ENCODE results near the gene CDC42BPA.
A peak's percentile ranks its signal among the peaks of the same experiment; 100 is the strongest.

CDC42BPA gene

DNA sequence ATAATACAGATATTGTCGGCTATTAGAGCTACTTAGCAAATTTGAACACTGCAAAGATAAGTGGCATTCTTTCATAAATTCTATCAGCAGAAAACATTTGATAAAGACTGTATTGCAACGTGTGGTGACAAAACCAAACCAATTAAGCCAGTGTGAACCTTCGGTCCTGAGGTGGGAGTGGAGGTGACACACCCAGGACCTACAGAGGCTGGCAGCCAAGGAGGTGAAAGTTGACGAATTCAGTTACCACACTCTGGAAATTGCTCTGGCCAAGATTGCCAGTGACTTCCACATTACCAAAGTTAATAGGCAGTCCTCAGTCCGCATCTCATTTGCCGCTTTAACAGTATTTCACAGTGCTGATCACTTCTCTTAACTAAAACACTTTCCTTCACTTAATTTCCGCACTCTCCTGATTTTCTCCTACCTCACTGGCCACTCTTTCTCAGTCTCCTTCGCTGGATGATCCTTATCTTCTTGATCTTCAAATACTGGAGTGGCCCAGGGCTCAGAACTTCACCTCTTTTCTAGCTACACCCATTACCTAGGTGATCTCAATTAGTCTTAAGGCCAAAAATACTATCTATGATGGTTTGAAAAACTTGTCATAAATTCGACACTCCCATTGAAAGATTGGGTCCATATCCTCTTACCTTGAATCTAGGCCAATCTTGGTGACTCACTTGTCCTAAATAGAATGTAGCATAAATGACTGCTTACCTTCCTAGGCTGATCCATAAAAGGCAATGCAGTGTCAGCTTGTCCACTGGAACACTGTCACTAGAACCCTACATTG is 5.1 kb upstream of the CDC42BPA start:
- no peak for DNase-seq (ENCODE audit: low read depth in 2 of 2)
- TF ChIP-seq, protein P1, sequence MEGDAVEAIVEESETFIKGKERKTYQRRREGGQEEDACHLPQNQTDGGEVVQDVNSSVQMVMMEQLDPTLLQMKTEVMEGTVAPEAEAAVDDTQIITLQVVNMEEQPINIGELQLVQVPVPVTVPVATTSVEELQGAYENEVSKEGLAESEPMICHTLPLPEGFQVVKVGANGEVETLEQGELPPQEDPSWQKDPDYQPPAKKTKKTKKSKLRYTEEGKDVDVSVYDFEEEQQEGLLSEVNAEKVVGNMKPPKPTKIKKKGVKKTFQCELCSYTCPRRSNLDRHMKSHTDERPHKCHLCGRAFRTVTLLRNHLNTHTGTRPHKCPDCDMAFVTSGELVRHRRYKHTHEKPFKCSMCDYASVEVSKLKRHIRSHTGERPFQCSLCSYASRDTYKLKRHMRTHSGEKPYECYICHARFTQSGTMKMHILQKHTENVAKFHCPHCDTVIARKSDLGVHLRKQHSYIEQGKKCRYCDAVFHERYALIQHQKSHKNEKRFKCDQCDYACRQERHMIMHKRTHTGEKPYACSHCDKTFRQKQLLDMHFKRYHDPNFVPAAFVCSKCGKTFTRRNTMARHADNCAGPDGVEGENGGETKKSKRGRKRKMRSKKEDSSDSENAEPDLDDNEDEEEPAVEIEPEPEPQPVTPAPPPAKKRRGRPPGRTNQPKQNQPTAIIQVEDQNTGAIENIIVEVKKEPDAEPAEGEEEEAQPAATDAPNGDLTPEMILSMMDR (IDR thresholded peaks at IDR 0.05; ENCODE audit: low read depth, low read length) = no peak
- no peak overlapping the region for H3K4me3 ChIP-seq (replicated peaks in 1 of 2; ENCODE audit: low read depth in 2 of 2, low read length in 2 of 2)

DNA sequence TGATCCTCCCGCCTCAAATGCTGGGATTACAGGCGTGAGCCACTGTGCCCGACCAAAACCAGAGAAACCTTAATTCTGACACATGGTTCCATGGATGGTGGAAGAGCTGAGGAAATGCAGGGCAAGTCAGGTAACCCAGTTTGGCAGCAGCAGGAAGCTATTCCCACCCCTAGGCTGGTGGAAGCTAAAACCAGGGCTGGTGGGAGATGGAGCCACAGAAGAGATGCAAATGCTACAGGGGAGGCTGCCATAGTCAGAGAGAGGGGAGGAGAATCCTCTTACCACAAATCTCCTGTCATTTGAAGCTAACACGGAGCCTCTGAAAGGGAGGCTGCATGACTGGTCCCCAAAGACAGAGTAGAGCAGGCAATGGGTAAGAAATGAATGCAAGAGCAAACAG is 4.1 kb upstream of the CDC42BPA start:
- no peak overlapping the region for H3K4me3 ChIP-seq (replicated peaks in 1 of 2; ENCODE audit: low read depth in 2 of 2, low read length in 2 of 2)

DNA sequence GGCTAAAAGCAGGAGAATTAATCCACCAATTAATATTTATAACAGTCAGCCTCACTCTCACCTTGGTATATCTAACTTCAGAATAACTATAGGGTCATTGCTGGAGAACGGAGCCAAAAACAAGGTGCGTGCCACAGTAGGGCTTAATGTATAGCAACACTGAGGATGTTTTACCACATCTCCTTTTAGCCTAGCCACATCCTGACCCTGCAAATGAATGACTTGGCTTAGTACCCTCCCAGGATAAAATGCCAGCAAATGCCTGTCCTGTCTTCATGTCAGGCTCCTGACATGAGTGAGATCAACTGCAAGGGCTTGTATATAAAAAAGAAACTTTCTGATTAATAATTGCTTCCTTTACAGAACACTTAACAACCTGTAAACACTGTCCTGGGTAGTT is 2.7 kb upstream of the CDC42BPA start:
- H3K4me3 ChIP-seq (replicated peaks in 1 of 2; ENCODE audit: low read depth in 2 of 2, low read length in 2 of 2) = no peak overlapping the region
- TF ChIP-seq, protein P1 (IDR thresholded peaks at IDR 0.05; ENCODE audit: low read depth, low read length) = no peak
- no peak for DNase-seq (ENCODE audit: low read depth in 2 of 2)

More for the DNA sequence above, 4.1 kb upstream of the CDC42BPA start:
- TF ChIP-seq, protein P1 (IDR thresholded peaks at IDR 0.05; ENCODE audit: low read depth, low read length) = no peak
- no peak for DNase-seq (ENCODE audit: low read depth in 2 of 2)

DNA sequence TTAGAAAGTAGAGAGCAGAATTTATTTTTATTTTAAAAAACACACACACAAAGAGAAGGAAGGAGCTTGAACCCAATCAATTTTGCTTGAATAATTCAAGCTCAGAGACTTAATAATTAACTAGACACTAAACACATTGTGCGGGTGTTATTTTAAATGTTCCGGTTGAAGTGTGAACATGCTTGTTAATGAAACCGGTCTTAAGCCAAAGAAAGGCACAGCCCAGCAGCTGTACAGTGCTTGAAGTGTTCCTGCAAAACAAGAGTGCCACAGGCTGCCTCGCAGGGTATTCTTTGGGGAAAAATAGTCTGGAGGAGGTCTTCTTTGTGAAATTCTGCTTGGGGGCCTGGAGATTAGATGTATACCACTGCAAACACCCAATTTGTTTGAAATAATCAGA is 2.2 kb upstream of the CDC42BPA start:
- no peak for DNase-seq (ENCODE audit: low read depth in 2 of 2)
- TF ChIP-seq, protein P1 (IDR thresholded peaks at IDR 0.05; ENCODE audit: low read depth, low read length) = no peak
- no peak overlapping the region for H3K4me3 ChIP-seq (replicated peaks in 1 of 2; ENCODE audit: low read depth in 2 of 2, low read length in 2 of 2)

DNA sequence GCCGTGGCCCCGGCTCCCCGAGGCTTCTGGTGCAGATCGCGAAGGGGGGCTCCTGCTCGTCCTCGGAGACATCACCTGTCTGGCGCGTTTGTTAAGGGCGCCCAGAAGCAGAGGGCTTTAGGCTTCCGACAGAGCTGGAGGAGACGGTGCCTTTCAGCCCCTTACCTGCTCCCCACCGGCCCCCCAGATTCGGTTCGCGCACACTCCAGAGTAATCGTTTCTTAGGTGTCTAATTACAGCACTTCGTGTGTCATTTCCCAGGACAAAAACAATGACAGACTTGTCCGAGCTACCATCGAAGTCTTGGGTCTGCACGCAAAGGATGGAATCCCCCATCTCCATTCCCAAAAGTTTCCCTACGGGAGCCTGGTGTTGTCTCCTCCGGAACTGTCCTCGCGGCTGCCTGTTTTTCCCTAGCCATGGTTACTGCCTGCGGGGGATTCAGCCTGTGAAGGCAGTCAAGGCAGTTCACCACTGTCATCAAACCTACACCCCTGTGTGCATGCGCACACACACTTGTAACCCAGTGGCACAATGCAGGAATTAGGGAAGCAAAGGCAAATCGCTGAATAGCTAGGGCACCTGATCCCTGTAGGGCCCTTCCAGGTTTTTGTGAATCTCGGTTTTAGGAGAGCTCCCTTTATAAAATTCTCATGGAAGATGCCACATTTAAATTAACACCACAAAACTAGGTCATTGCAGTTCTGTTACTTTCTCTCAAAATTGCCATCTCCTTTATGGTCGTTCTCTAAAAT is 738 bp upstream of the CDC42BPA start:
- peak; percentile 38 to 58 for DNase-seq (ENCODE audit: low read depth in 2 of 2)
- H3K4me3 ChIP-seq (replicated peaks in 1 of 2; ENCODE audit: low read depth in 2 of 2, low read length in 2 of 2) = peak overlapping the region; percentile 66 to 80
- TF ChIP-seq, protein P1 (IDR thresholded peaks at IDR 0.05; ENCODE audit: low read depth, low read length) = no peak

DNA sequence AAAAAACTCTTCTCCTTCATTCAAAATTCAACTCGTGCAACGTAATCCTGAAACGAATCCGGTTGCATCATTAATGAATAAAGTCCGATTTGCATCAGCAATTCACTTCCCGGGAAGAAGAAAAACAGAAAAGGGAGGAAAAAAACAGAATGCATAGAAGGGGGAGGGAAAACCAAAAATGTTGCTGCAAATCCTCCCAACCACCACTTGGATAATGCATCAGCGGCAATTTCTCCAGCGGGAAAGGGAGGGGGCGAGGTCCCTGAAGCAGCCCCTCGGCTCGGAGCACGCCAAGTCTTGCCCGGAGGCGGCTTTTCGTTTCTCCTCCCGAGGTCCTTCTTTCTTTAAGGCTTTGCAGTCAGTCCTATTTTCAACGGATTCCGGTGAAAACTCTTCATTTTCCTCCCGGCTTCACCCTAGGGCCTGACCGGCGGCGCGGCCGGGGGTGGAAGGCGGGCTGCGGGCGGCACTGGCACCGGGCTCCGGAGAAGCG is 723 bp downstream of the CDC42BPA start:
- TF ChIP-seq, protein P1 (IDR thresholded peaks at IDR 0.05; ENCODE audit: low read depth, low read length) = peak; percentile 36
- peak overlapping the region; percentile 69 to 80 for H3K4me3 ChIP-seq (replicated peaks in 1 of 2; ENCODE audit: low read depth in 2 of 2, low read length in 2 of 2)

More for the DNA sequence above, 723 bp downstream of the CDC42BPA start:
- peak; percentile 68 to 79 for DNase-seq (ENCODE audit: low read depth in 2 of 2)

Data from cardiac fibroblast (primary cell).